A549 (cell line): ENCODE data around the gene MRTFB. TPM values are rescaled to one million over a fixed set of nuclear protein-coding genes. Genes with fewer than 3 reads are reported as not detected.

Experiments used
- ATAC-seq, 2 experiments: fragments of 200-7000 bp in 1 of 2; fragments of >200 bp in 1 of 2; cut with Nextera tagmentation in 1 of 2; cut with Tn5 transposase in 1 of 2; 3 replicates each; pipeline versions ENCODE4 v1.8.0 to v1.9.1; 2018 to 2020; ENCODE audit warnings: mild to moderate bottlenecking in 1 of 2, moderate library complexity in 1 of 2
- CTCF ChIA-PET: fragments of 300-600 bp; sonication (Branson Sonifier 250); formaldehyde crosslinking; extraction: SDS; loops from one replicate; lab custom pipeline; 2021; ENCODE audit warnings: antibody characterized with exemption, inconsistent platforms; lab: Yijun Ruan, JAX
- POLR2A ChIA-PET: fragments of 350-600 bp; formaldehyde crosslinking; extraction: SDS; loops from one replicate; lab custom pipeline; 2021; ENCODE audit warnings: antibody characterized with exemption, inconsistent platforms; lab: Yijun Ruan, JAX
- DNase-seq, 2 experiments: peaks; one replicate each; pipeline versions ENCODE4 v3.0.0 to v3.0.0-alpha.2; 2011 to 2016; ENCODE audit warnings: low read depth in 1 of 2, low spot score in 1 of 2
- FAIRE-seq: peaks from 2 replicates; lab custom pipeline; 2011; peaks lifted over from hg19 to GRCh38; lab: Jason Lieb, UNC
- H3K27ac ChIP-seq, 2 experiments: fragments of >200 bp; sonication (Bioruptor Twin); formaldehyde crosslinking; 3 replicates each; pipeline ENCODE4 v1.5.1; 2016 to 2017
- H3K4me1 ChIP-seq: fragments of >200 bp; sonication (Bioruptor Twin); formaldehyde crosslinking; 3 replicates; pipeline ENCODE4 v1.6.1; 2016
- H3K4me2 ChIP-seq: fragments of >200 bp; sonication (Bioruptor Twin); formaldehyde crosslinking; 3 replicates; pipeline ENCODE4 v1.6.1; 2016
- H3K4me3 ChIP-seq: fragments of >200 bp; sonication (Bioruptor Twin); formaldehyde crosslinking; 3 replicates; pipeline ENCODE4 v1.5.1; 2016
- H3K9me3 ChIP-seq: fragments of >200 bp; sonication (Bioruptor Twin); formaldehyde crosslinking; 3 replicates; pipeline ENCODE4 v1.6.1; 2016
- CBX8 ChIP-seq: fragments of 200-600 bp; sonication (generic); IDR thresholded peaks from 2 replicates; pipeline ENCODE4 v1.6.1; 2016
- CHD4 ChIP-seq: fragments of 200-600 bp; sonication (generic); IDR thresholded peaks from 2 replicates; pipeline ENCODE4 v1.6.1; 2016; ENCODE audit warnings: antibody characterized with exemption, mild to moderate bottlenecking, borderline replicate concordance
- CTCF ChIP-seq: fragments of >200 bp; sonication (Bioruptor Twin); formaldehyde crosslinking; IDR thresholded peaks from 3 replicates; pipeline ENCODE4 v1.5.1; 2016
- FOSB ChIP-seq: fragments of 250-450 bp; sonication (Bioruptor Pico); IDR thresholded peaks from 2 replicates; pipeline ENCODE4 v1.5.0; 2020; ENCODE audit warnings: mild to moderate bottlenecking, moderate library complexity
- FOXS1 ChIP-seq: fragments of 250-450 bp; sonication (Bioruptor Pico); IDR thresholded peaks from 2 replicates; pipeline ENCODE4 v1.5.0; 2020; ENCODE audit warnings: mild to moderate bottlenecking, moderate library complexity
- GATA3 ChIP-seq: IDR thresholded peaks from 2 replicates; pipeline ENCODE4 v1.6.1; 2012; ENCODE audit warnings: borderline replicate concordance
- HEYL ChIP-seq: fragments of 250-450 bp; sonication (Bioruptor Pico); IDR thresholded peaks from 2 replicates; pipeline ENCODE4 v1.8.0; 2021; ENCODE audit warnings: mild to moderate bottlenecking, moderate library complexity
- HOXA7 ChIP-seq: fragments of 250-450 bp; sonication (Bioruptor Pico); IDR thresholded peaks from 2 replicates; pipeline ENCODE4 v1.5.0; 2020; ENCODE audit warnings: mild to moderate bottlenecking, moderate library complexity
- HOXB13 ChIP-seq: fragments of 250-450 bp; sonication (Bioruptor Pico); IDR thresholded peaks from 2 replicates; pipeline ENCODE4 v1.5.0; 2020; ENCODE audit warnings: low read depth, mild to moderate bottlenecking, moderate library complexity
- HOXB5 ChIP-seq: fragments of 250-450 bp; sonication (Bioruptor Pico); IDR thresholded peaks from 2 replicates; pipeline ENCODE4 v1.5.0; 2020; ENCODE audit warnings: mild to moderate bottlenecking, moderate library complexity
- JUN ChIP-seq, 2 experiments: fragments of >200 bp; sonication (Bioruptor Twin); formaldehyde crosslinking; IDR thresholded peaks; 2 replicates in 1 of 2; 3 replicates in 1 of 2; pipeline ENCODE4 v1.6.1; 2016 to 2017
- JUNB ChIP-seq: fragments of >200 bp; sonication (Bioruptor Twin); formaldehyde crosslinking; IDR thresholded peaks from 2 replicates; pipeline ENCODE4 v1.6.1; 2016
- KDM1A ChIP-seq: fragments of 200-600 bp; sonication (generic); IDR thresholded peaks from 2 replicates; pipeline ENCODE4 v1.6.1; 2016; ENCODE audit warnings: low read depth, mild to moderate bottlenecking
- KDM5A ChIP-seq: fragments of 200-600 bp; sonication (generic); IDR thresholded peaks from 2 replicates; pipeline ENCODE4 v1.6.1; 2016; ENCODE audit warnings: antibody characterized with exemption, mild to moderate bottlenecking
- MAX ChIP-seq: IDR thresholded peaks from 2 replicates; pipeline ENCODE4 v1.6.1; 2012
- MAZ ChIP-seq: fragments of 150-350 bp; IDR thresholded peaks from 2 replicates; pipeline ENCODE4 v1.6.1; 2014; ENCODE audit warnings: antibody characterized with exemption, low read depth, low read length, borderline replicate concordance
- NPAS2 ChIP-seq: fragments of 250-450 bp; sonication (Bioruptor Pico); IDR thresholded peaks from 2 replicates; pipeline ENCODE4 v1.8.0; 2022; ENCODE audit warnings: mild to moderate bottlenecking, moderate library complexity, borderline replicate concordance
- NR3C1 ChIP-seq: fragments of >200 bp; sonication (Bioruptor Twin); formaldehyde crosslinking; IDR thresholded peaks from 3 replicates; pipeline ENCODE4 v1.6.1; 2017
- PBX3 ChIP-seq: IDR thresholded peaks from 2 replicates; pipeline ENCODE4 v1.6.1; 2012
- PHF8 ChIP-seq: fragments of 200-600 bp; sonication (generic); IDR thresholded peaks from 2 replicates; pipeline ENCODE4 v1.6.1; 2016; ENCODE audit warnings: low read depth, mild to moderate bottlenecking, antibody characterized with exemption, moderate library complexity, borderline replicate concordance
- RARB ChIP-seq: fragments of 250-450 bp; sonication (Bioruptor Pico); IDR thresholded peaks from 2 replicates; pipeline ENCODE4 v1.8.0; 2021; ENCODE audit warnings: mild to moderate bottlenecking, moderate library complexity
- RCOR1 ChIP-seq: fragments of 150-350 bp; IDR thresholded peaks from 2 replicates; pipeline ENCODE4 v1.6.1; 2014; ENCODE audit warnings: antibody characterized with exemption, low read length, low read depth
- RNF2 ChIP-seq: fragments of 200-600 bp; sonication (generic); IDR thresholded peaks from 2 replicates; pipeline ENCODE4 v1.6.1; 2016; ENCODE audit warnings: low read depth, mild to moderate bottlenecking, antibody characterized with exemption, moderate library complexity, borderline replicate concordance
- TFCP2L1 ChIP-seq: fragments of 250-450 bp; sonication (Bioruptor Pico); IDR thresholded peaks from 2 replicates; pipeline ENCODE4 v1.5.0; 2021; ENCODE audit warnings: mild to moderate bottlenecking
- TP53 ChIP-seq: fragments of 250-450 bp; sonication (Bioruptor Pico); IDR thresholded peaks from 2 replicates; pipeline ENCODE4 v1.5.0; 2021; ENCODE audit warnings: mild to moderate bottlenecking, moderate library complexity
- ZSCAN20 ChIP-seq: fragments of 250-450 bp; sonication (Bioruptor Pico); IDR thresholded peaks from 2 replicates; pipeline ENCODE4 v1.8.0; 2022; ENCODE audit warnings: mild to moderate bottlenecking, moderate library complexity
- WGBS: methylation state at CpG from one replicate; pipeline ENCODE4 v1.1.6; 2017; ENCODE audit errors: missing lambda C conversion rate; 5-methylcytosine and 5-hydroxymethylcytosine counted together
- polyA plus RNA-seq, 4 experiments: library from polyadenylated mRNA; depleted of rRNA in 3 of 4; stranded (reverse); fragments of >200 nt; fragmentation: RNase III in 1 of 4; extraction: RNeasy Plus Mini Kit Qiagen cat#74134 plus additional on column Dnase treatment in 1 of 4; gene quantifications; 2 replicates in 3 of 4; 3 replicates in 1 of 4; pipeline ENCODE4 v1.2.3, GENCODE V29; 2011 to 2017
- TF ChIP-seq, protein P1 (sequence below): fragments of >200 bp; sonication (Bioruptor Twin); formaldehyde crosslinking; IDR thresholded peaks from 2 replicates; pipeline ENCODE4 v1.6.1; 2016

MRTFB gene
- polyA plus RNA-seq, 2 of the 4 experiments (the other 2 are of a cell fraction): 13.7 to 24.2 TPM

DNA sequence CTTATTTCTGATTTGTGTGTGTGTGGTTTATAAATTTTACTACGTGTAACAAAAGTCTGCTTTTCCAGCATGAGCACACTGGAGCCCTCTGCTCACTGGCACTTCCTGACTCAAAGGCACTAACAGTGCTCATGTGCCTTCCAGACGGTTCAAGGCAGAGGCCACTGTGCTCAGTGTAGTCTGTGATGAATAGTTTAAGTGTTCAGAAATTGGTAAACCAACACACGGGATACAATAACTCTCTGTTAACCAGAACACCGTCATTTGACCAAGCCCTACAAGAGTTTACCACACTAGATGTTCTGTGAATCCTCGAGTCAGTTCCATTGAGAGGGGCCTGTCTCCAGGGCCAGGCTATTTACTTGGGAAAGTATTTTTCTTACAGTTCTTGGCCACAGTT is 191.9 kb downstream of the MRTFB start:
- no peak overlapping the region for H3K27ac ChIP-seq
- no peak overlapping the region for H3K4me2 ChIP-seq
- ATAC-seq (no peak), DNase-seq (no peak), FAIRE-seq (no peak)
- H3K4me1 ChIP-seq: no peaks in the 10 kb centered on the region
- no peaks in the 10 kb centered on the region for H3K9me3 ChIP-seq
- POLR2A ChIA-PET: no interaction called here
- 92% methylated on average over 5 of the region's 5 CpGs for WGBS
- H3K4me3 ChIP-seq: no peak overlapping the region
- TF ChIP-seq HOXA7 (CRISPR knock-in tag): no peak
- no peak for TF ChIP-seq FOXS1 (CRISPR knock-in tag)
- TF ChIP-seq ZSCAN20: no peak
- TF ChIP-seq NR3C1: no peak
- no peak for TF ChIP-seq PHF8
- CTCF ChIA-PET: interaction anchor here (1.4 to 1.6 kb wide), 2 partner anchors 13 to 266 kb away, joined by 6 read pairs; no protein-coding TSS in a partner anchor

GRCh38 chr16:14263769-14264168 is 192.7 kb downstream of the MRTFB start:
- TF ChIP-seq MAX (no peak), MAZ (no peak), CBX8 (no peak), TP53 (no peak), JUNB (no peak), HOXA7 (CRISPR knock-in tag) (no peak), CTCF (no peak), HOXB5 (CRISPR knock-in tag) (no peak), FOXS1 (CRISPR knock-in tag) (no peak), HOXB13 (CRISPR knock-in tag) (no peak), GATA3 (no peak), FOSB (CRISPR knock-in tag) (no peak), CHD4 (no peak), ZSCAN20 (no peak), RCOR1 (no peak), TFCP2L1 (CRISPR knock-in tag) (no peak), RARB (CRISPR knock-in tag) (no peak)
- TF ChIP-seq, protein P1, sequence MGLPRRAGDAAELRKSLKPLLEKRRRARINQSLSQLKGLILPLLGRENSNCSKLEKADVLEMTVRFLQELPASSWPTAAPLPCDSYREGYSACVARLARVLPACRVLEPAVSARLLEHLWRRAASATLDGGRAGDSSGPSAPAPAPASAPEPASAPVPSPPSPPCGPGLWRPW: no peak
- TF ChIP-seq, all 56 proteins: peak for 0
- H3K27ac ChIP-seq: no peak overlapping the region
- H3K9me3 ChIP-seq: no peaks in the 10 kb centered on the region
- H3K4me2 ChIP-seq: no peak overlapping the region
- CTCF ChIA-PET: no interaction called here
- no peak overlapping the region for H3K4me3 ChIP-seq
- DNase-seq (no peak), FAIRE-seq (no peak), ATAC-seq (no peak)
- POLR2A ChIA-PET: no interaction called here
- 95% methylated on average over 8 of the region's 8 CpGs for WGBS
- no peaks in the 10 kb centered on the region for H3K4me1 ChIP-seq

GRCh38 chr16:14264327-14264943 is 193.3 kb downstream of the MRTFB start:
- Histone ChIP-seq H3K9me3 (peaks cover 2% of the 10 kb centered on the region; the same call in 1 of the 3 replicates), H3K4me3 (no peak overlapping the region), H3K4me1 (no peaks in the 10 kb centered on the region), H3K4me2 (no peak overlapping the region), H3K27ac (no peak overlapping the region)
- TF ChIP-seq MAX (no peak), KDM5A (no peak), NPAS2 (CRISPR knock-in tag) (no peak), RCOR1 (no peak), JUN (IDR thresholded peaks at IDR 0.05) (no peak), CBX8 (no peak), KDM1A (no peak), PHF8 (no peak), MAZ (no peak), HEYL (no peak), RNF2 (no peak), PBX3 (no peak), CTCF (no peak)
- DNase-seq: no peak
- ATAC-seq: no peak
- ChIA-PET CTCF (interaction anchor here (1.8 to 2.0 kb wide), 3 partner anchors 14 to 264 kb away, joined by 5 to 11 read pairs (median 6); no protein-coding TSS in a partner anchor), POLR2A (no interaction called here)
- FAIRE-seq: no peak
- WGBS: 88% methylated on average over 3 of the region's 3 CpGs
